ENCODE measurements around the gene COL28A1.

DNA sequence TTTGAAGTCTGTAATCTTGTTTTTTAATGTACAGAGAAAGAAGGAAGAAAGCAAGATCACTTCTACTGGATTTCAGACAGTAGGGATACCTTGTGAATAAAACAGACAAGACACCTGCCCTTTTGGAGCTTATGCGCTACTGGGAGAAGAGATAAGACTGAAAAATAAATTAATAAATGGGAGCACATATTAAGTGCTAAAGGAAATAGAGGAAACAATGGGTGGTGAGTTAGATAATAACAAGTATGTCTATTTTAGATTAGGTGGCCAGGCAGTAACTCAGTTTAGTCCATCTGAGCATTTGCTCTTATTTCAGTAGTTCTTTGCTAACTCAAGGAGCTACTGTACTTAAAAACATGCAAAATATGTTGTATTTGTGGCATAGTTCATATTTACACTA is 46.9 kb upstream of the COL28A1 start:
- TF ChIP-seq ZNF274 (IDR thresholded peaks at IDR 0.05; ENCODE audit: low read depth, low read length) = no peak
- TF ChIP-seq YY1 (IDR thresholded peaks at IDR 0.05; ENCODE audit: insufficient read depth, insufficient read length) = no peak
- TF ChIP-seq SUZ12 (IDR thresholded peaks at IDR 0.05; ENCODE audit: extremely low read depth, insufficient read depth, insufficient read length) = no peak

Data from NT2/D1 (cell line).